GM21528 (cell line): ENCODE results near the gene VPS13C.

Source experiments
- ATAC-seq: cut with Tn5 transposase; IDR thresholded peaks from one replicate; pipeline ENCODE4 v1.9.1; 2021; ENCODE audit warnings: mild to moderate bottlenecking, moderate library complexity; ENCODE audit not compliant: unreplicated experiment, low FRiP score

VPS13C gene

GRCh38 chr15:61888074-61888780, 172.0 kb downstream of the VPS13C start:
- ATAC-seq = no peak

GRCh38 chr15:61880084-61880483, 180.2 kb downstream of the VPS13C start:
- ATAC-seq = no peak

DNA sequence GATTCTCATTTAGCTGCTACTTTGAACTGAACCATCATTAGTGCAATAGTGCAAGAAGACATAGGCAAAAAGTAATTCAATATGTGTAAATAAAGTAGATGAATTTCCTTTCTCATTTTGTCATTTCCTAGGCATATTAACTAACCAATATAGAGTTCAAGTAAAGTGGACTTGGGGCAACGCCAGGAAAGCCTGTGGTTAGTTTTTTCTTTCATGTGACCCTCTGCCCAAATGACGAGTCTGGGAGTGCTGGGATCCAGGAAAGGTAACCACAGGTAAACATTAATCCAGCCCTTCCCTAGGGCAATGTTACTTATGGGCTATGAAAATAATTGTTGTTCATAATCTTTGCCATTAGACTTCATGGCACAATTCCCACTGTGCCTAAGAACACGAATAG, 181.0 kb downstream of the VPS13C start:
- ATAC-seq = no peak

DNA sequence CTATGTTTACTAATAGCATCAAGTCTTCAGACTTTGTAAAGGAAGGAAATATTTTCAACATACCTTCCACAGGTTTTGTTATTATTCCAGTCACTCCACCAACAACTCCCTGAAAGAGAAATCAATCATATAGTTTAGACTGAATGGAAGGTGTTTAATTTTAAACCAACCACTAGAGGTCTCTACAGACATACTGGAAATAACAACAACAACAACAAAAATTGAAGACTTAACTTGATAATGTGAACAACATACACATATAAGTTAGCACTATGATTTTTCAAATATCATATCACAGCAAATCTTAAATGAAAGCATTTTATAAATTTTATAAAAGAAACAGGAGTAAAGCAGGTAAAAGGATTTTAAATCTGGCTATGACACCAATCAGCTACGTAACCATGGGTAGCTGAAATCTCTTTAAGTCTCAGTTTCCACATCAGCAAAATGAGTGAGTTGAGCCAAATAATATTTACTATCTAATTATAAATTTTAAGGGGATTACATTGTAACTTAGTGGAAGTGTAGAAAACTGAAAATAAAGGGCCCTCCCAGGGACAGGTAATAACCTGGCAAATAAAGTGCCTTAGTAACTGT, 188.2 kb downstream of the VPS13C start:
- no peak for ATAC-seq

DNA sequence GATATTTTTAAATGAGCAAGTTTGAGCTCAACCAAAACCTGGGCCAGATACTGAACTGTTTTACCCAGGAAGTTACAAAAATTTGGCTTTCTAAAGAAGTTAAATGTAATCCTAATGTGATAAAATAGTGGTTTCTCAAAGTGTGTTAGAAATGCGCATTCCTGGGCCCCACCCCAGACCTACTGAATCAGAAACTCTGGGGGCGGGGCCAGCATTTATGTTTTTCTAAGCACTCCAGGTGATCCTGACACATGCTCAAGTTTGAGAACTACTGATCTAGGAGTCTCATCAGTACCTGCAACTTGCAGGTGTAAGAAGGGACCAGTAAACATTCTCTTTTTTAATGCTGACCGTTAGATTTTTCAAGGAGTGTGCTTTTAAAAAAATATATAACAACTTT, 190.6 kb downstream of the VPS13C start:
- ATAC-seq = no peak

- no peak for ATAC-seq
These were observed 198.3 kb downstream of the VPS13C start for GRCh38 chr15:61861962-61862361.

GRCh38 chr15:61857169-61857829, 202.9 kb downstream of the VPS13C start:
- no peak for ATAC-seq

DNA sequence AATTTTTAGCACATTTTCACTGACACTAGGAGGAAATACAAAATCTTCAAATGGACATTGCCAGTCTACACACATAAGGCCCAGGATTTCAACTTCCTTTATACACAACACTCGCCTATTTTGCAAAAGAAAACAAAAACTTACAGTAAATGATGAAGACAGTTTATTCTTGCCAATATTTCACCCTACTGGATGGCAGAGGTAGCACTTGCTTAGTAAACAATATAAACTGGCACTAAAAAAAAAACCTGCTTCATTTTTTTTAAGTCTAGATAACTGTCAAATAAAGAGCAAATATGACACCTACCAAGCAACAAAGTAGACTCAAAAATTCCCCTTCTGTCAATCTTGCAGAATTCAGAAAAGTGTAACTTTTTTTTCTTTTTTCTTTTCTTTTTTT, 204.0 kb downstream of the VPS13C start:
- ATAC-seq = no peak

GRCh38 chr15:61853195-61853594, 207.1 kb downstream of the VPS13C start:
- no peak for ATAC-seq

DNA sequence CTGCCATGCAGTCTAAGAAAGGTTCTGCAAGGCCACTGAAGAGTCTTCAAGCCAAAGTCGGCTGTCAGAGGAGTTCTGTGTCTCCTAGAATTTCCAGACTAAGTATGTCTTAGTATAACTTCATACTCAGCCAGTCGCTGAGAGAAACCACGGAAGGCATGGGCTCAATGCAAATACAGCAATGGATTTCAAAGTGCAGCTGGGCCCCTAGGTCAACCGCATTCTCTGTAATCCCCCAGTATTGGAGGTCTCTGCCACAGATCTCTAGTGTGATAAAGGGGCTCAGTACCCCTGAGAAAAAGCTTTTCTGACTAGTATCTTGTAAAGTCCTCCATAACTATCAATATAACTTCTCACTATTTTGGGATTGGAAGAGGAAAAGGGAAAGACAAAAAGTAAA, 208.3 kb downstream of the VPS13C start:
- ATAC-seq = no peak

- ATAC-seq = no peak
These were observed 210.8 kb downstream of the VPS13C start for GRCh38 chr15:61849447-61849846.

GRCh38 chr15:61841466-61841865, 218.8 kb downstream of the VPS13C start:
- no peak for ATAC-seq

DNA sequence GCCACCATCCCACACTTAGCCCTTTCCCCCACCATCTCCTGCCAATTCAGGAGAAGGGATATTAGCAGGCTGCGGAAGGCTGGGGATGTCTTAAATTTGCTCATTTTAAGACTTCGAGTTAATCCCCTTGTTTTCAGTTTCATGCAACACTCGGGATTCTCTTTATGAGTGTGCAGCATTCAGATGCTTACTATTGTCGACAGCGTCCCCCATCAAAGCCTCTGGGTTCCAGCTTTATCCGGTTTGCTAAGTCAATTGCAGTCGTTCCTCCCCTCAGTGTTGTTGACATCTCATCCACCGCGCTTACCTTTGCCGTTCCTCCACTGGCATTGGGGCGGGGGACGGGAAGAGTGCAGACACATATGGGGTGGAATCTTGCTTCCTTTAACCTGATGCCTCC, 220.2 kb downstream of the VPS13C start:
- ATAC-seq = no peak

- ATAC-seq = no peak
These were observed 220.7 kb downstream of the VPS13C start for GRCh38 chr15:61839546-61839945.

- ATAC-seq = no peak
These were observed 224.6 kb downstream of the VPS13C start for GRCh38 chr15:61835496-61836106.

DNA sequence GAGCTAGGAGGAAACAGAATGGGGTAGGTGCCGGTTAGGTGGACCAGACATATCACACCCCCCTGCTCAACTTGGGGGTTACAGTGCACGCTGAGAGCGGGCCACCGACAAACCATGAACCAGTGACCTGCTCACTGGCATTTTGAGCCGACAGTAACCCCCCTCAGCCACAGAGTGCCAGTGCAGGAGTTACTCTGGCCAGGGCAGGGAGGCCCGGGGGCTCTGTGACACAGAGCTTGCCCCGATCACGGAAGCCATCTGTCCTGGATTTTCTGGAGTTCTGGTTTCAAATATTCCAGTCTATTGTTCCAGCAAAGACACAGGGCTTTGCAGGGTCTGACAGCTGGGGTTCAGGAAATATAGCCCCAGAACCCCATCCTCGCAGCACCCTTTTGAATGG, 225.2 kb downstream of the VPS13C start:
- ATAC-seq = no peak

GRCh38 chr15:61834076-61834697, 226.1 kb downstream of the VPS13C start:
- peak; percentile 75 for ATAC-seq

DNA sequence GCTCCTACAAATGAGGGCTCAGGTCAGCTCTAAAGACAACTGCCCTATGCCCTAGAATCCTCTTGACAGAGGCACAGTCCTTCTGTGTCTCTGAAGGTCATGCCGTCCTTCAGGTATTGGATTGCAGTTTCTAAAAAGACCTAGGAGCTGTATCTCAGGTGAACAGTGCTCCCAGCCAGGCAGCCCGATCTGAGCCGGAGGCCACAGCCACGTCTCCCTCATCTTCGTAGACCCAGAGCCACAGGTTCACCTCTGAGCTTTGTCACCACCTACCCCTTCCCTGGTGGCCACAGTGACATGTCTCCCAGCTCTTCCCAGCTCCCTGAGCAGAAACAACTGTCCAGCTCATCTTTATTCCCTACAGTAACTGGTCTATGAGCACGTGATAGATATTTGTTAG, 228.0 kb downstream of the VPS13C start:
- ATAC-seq = no peak

- no peak for ATAC-seq
These were observed 228.7 kb downstream of the VPS13C start for GRCh38 chr15:61831505-61831921.

GRCh38 chr15:61830536-61831330, 229.5 kb downstream of the VPS13C start:
- no peak for ATAC-seq
